Measurements from ENCODE around the gene FMR1NB.

The FMR1NB gene, protein sequence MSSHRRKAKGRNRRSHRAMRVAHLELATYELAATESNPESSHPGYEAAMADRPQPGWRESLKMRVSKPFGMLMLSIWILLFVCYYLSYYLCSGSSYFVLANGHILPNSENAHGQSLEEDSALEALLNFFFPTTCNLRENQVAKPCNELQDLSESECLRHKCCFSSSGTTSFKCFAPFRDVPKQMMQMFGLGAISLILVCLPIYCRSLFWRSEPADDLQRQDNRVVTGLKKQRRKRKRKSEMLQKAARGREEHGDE

DNA sequence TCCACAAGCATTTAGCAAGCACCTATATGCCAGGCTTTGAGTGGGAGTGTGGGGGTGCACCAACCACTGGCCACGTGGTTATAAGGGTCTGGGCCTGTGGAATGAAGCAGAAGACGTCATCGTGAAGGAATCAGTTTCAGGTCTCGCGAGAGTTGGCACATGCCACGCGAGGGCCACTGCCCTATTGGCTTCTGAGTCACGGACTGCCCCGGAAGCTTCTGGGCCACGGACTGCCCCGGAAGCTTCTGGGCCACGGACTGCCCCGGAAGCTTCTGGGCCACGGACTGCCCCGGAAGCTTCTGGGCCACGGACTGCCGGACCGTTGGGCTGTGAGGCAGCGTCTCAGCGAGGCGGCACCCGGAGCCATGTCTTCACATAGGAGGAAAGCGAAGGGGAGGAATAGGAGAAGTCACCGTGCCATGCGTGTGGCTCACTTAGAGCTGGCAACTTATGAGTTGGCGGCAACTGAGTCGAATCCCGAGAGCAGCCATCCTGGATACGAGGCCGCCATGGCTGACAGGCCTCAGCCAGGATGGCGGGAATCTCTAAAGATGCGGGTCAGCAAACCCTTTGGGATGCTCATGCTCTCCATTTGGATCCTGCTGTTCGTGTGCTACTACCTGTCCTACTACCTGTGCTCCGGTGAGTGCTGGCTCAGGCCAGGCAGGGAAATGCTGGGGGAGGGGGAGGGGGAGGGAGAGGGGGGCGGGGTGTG lies at the start of gene FMR1NB:
FMR1NB (plus strand) TSS at position 300 of the 715 bp plus-strand sequence; CDS start at position 366, 66 bp downstream.
- no peak for FAIRE-seq

DNA sequence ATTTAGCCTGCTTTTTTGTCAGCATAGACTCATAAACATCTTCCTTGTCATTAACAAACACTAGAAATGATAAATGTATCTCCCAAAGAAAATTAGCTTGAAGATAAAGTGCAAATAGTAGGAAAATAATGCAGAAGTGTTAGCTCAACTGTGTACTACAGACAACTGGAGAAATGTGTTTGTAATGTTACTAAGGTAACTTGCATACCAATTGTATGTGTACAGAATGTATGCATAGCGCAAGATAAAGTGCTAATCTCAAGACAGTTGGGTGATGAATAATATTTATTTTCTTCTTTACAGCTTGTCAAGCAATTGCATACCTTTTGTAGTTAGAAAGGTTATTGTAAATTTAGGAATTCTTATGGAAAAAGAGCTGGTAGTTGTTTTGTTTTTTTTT lies 47.3 kb upstream of the FMR1NB start:
- FAIRE-seq, result no peak

DNA sequence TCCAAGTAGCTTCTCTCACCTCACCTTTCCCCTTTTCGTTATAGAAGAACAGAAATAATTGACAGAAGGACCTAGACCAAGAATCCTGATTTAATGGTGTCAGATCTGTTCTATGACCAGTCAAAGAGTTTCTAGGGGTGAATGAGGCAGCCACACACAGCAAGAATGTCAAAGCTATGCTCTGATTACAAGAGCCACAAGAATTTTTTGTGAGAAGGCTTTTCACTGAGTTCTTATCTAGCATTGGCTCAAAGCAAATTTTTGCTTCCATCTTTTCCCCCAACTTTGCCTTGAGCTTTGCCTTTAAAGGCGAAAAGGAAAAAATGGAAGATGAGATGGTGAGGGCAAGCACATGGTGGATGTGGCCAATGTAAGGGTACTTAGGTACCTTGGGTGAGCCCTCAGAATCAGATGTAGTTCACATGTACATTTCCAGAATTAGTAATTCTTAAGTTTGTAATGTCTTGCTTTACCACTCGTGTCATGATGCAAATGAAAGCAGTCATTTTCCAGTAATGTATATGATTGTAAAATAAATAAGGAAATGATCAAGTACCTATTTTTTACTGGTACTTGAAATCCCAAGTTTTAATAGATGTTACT lies 45.9 kb upstream of the FMR1NB start:
- FAIRE-seq, result no peak

DNA sequence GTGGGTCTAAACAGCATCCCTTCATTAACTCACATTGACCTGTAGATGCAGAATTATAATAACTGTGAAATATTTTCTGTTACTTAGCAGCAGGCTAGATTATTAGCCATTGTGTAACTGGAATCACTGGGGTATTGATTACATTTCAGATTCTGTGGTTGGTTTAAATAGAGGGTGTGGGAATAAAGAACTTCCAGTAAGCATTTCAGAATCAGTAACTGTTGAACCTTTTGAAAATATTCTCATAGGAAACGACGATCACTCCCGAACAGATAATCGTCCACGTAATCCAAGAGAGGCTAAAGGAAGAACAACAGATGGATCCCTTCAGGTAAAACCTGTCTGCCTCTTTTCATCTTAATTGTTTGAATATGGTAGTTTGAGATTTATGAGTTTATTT lies 35.9 kb upstream of the FMR1NB start:
- no peak for FAIRE-seq

DNA sequence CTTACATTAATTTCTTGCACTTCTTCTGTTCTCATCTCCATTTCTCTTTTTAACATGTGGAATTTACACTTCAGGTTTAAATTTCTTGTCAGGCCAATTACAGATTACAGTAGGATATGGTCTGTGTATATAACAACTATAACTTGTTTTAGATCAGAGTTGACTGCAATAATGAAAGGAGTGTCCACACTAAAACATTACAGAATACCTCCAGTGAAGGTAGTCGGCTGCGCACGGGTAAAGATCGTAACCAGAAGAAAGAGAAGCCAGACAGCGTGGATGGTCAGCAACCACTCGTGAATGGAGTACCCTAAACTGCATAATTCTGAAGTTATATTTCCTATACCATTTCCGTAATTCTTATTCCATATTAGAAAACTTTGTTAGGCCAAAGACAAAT lies 32.6 kb upstream of the FMR1NB start:
- FAIRE-seq, result no peak

DNA sequence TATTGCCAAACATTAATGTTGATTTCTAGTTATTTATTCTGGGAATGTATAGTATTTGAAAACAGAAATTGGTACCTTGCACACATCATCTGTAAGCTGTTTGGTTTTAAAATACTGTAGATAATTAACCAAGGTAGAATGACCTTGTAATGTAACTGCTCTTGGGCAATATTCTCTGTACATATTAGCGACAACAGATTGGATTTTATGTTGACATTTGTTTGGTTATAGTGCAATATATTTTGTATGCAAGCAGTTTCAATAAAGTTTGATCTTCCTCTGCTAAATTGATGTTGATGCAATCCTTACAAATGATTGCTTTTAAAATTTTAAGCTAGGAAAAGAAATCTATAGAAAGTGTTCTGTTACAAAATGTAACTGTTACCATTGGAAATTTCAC lies 30.8 kb upstream of the FMR1NB start:
- no peak for FAIRE-seq

DNA sequence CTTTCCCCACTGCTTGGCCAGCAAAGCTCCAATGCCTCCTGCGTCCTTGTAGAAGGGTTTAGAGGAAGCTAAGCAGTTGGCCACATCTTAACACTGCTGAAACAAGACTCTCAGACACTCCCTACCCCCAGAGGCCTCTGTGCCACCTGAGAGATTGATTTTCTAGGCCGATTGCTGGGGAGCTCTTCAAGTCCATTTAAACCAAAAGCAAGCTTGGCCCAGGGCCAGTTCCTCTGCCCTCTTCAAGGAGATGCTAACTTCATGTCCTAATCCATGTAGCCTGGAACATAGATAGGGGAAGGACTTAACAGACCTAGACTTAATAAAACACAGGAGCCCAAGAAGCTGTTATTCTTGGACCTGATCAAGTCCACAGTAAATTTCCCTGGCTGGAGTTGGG lies 27.2 kb upstream of the FMR1NB start:
- FAIRE-seq, result no peak

DNA sequence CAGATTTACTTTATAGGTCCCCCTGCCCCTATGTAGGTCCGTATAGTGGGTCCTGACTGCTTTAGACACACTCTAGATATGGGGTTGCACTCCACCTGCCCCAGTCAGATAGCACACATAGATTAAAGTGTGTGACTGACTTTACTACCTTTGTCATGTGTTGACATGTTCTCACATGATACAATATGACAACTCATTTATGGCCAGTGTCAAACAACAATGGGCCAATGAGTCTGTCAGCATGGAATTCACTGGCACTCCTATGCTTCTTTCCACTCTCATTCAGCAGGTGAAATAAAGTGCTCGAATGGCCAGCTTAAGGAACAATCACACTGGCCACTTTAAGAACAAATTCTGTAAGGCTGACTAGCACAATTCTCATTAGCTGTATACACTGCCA lies 23.8 kb upstream of the FMR1NB start:
- no peak for FAIRE-seq

DNA sequence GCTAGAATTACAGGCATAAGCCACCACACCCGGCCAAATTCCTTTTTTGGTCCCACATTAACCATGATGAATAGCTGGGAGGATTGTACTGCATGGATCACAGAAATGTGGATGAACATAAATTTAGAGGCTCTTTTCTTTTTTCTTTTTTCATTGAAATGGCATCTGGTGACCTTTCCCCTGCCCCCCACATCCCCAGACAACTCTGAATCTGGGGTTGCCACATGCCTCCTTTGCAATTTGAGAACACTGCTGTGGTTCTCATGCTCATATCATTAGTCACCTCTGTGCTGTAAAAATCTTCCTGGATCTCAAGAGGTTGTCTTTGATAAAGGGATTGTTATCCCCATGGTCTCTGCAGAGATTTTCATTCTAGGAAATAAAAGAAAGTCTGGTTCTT lies 22.8 kb upstream of the FMR1NB start:
- no peak for FAIRE-seq

DNA sequence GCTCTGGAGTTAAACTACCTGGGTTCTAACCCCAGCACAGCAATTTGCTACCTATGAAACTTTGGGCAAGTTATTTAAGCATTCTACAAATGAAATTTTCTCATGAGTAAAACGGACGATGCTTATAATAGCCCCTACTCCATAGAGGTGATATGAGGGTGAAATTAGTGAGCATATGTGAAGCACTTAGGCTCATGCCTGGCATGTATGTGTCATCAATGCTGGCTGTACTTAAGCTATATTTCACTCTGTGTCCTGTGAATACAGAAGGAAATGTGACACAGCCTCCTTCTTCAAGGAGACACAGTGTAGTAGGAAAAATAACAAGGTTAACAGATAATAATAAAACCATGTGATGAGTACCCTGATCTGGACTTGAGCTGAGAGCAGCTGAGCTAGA lies 20.4 kb upstream of the FMR1NB start:
- no peak for FAIRE-seq

DNA sequence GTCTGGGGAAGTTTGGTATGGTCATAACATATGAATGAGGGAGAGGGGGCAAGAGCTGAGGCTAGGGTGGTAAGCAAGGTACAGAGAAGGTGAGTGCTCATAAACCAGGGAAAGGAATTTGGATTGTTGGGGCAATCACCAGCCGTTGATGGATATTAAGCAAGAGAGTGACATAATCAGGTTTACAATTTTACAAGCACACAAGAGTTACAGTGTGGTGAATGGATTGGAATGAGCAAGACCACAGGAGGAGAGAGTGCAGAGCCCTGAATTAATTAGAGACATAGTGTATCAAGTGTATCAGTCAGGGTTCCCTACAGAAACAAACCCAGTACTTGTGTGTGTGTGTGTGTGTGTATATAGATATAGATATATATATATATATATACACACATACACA lies 18.7 kb upstream of the FMR1NB start:
- no peak for FAIRE-seq

DNA sequence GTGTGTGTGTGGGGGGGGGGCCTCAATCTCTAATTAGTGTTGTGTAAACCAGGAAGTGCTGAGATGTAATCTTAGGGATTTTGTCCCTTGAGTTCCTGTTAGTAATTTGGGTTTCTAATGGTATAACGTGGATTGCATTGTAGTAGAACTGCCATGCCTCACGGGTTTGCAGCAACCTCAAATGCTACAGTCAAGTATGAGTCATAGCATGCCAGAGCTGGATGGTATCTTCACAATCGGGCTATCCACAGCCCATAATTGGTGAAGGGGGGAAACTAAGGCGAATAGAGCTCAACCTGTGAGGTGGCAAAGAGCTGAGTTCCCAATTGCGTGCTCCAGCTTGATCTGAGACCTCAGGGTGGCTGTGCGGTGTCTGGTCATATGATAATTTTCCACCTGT lies 2.2 kb upstream of the FMR1NB start:
- FAIRE-seq, result no peak

DNA sequence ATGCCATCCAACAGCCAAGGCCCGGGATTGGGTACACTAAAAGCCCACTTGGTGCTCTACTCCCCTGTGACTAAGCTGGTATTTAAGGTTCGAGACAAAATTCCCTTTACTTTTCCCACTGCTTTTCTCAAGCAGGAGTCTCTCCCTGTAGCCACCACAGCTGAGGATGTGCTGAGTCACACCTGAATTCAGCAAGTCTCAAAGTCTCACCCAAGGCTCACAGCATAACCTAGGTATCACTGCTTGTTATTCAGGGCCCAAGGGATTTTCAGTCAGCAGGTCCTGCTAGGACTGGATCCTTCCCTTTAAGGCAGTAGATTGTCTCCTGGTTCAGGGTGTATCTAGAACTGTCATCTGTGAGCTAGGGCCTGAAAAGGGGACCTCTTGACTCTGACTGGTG lies 39.2 kb downstream of the FMR1NB start:
- no peak for FAIRE-seq

DNA sequence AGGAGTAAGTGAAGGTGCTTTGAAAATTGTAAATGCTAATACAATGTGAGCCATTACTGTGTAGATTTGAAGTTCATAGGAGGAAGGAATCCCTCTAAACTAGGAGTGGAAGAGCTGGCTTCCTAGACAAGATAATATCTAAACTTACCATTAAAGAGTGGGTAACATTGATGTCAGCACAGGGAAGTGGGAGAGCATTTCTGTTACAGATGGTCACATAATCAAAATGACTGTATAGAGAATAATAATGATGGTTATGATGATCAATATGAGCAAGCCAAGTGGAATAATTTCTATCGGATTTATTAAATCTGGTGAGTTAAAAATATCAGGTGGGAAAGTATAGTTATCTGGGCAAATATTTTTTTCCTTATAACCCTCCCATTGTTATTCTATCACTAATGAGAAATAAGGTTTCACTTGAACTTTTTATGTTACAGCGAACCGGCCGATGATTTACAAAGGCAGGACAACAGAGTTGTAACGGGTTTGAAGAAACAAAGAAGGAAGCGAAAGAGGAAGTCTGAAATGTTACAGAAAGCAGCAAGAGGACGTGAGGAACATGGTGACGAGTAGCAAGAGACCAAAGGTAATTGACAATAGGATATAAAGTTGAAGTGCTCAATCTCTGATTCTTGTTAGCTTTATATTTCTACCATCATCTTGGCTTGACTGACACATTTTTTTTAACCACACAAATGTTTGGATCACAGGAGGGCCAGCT lies 43.5 kb downstream of the FMR1NB start:
- FAIRE-seq, result no peak

DNA sequence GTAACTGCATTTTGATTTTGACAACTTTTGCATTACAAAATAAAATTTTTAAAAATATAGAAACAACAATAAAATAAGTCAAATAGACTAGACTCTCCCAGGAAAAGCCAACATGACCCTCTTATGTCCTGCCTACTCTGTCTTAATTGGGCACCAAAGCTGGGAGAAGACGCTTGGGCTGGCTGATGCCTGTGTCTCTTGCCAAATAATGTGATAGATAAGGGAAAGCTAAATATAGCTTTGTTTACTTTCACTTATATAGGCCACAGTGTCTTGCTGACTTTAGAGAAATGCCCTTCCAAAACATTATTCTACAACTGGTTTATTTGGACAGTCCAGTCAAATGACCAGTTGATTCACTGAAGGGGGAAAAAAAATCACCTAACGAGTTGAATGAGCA lies 54.2 kb downstream of the FMR1NB start:
- no peak for FAIRE-seq

DNA sequence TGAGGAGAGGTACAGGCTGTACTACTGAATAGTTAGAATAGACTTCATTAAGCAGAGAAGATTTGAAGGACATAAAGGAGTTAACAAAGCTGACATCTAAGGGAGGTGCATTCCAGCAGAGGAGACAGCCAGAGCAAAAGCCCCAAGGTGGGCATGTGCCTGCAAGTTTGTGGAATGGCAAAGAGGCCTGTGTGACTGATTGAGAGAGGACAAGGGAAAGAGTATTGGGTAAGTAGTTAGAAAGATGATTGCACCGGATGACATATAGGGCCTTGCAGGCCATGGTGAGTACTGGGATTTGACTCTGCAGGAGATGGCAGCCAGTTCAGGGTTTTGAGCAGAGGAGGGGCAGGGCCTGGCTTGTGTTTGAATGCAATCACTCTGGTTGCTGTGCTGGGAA lies 55.9 kb downstream of the FMR1NB start:
- FAIRE-seq, result no peak

DNA sequence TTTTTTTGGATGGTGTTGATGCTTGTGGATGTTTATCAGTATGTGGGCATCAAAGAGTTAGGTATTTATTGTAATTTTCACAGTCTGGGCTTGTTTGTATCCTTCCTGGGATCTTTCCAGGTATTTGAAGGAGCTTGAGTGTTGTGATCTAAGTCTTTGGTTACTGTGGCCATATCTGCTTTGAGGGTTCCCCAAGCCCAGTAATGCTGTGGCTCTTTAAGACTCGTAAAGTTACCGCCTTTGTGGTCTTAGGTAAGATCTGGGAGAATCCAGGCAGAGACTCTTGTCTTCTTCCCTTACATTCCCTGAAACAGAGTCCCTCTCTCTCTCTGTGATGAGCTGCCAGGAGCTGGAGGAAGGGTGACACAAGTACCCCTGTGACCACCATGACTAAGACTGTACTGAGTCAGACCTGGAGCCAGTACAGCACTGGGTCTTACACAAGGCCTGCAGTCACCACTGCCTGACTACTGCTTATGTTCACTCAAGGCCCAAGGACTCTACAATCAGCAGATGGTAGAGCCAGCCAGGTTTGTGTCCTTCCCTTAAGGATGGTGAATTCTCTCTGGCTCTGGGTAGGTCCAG lies 62.2 kb downstream of the FMR1NB start:
- FAIRE-seq, result no peak

DNA sequence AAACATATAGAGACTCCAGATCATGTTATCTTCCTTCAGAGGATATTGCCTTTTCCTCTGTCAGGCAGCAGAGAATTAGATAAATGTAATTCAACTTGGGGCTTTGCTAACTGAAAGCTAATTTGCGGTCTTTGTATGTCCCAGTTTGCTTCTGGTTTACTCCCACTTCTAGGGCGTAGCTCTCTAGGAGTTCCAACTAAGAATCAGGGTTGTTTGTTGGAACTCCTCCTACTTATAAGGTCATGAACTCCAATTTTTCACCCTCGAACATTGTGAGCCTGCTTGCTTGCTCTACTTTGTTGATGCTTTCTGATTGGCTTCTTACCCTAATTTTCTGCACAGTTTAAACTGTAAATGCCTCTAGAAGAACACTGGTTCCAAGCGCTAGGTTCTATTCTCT lies 66.1 kb downstream of the FMR1NB start:
- FAIRE-seq, result no peak

DNA sequence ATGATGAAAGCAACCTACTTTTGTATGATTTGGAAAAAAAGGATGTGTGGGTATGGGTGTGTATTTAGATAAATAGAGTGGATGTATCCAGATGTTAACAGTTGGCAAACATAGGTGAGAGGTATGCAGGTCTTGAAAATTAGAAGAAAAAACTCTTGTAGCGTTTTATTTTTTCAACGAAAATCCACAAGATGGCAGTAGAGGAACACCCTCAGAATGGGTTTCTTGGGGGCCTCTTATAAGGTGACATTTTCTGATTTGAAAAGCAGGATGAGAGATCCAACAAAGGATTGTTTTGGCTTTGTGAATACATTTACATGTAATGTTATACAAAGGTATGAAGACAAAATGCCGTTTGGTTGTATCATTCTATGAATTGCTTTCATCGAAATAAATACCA lies 68.3 kb downstream of the FMR1NB start:
- FAIRE-seq, result peak; percentile 17

DNA sequence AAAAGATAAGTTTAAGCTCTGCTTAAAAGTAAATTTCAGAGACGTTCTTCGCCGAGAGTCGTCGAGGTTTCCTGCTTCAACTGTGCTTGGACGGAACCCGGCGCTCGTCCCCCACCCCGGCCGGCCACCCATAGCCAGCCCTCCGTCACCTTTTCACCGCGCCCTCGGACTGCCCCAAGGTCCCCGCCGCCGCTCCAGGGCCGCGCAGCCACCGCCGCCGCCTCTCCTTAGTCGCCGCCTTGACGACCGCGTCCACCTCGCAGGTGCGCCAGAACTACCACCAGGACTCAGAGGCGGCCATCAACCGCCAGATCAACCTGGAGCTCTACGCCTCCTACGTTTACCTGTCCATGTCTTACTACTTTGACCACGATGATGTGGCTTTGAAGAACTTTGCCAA lies 70.8 kb downstream of the FMR1NB start:
- no peak for FAIRE-seq

DNA sequence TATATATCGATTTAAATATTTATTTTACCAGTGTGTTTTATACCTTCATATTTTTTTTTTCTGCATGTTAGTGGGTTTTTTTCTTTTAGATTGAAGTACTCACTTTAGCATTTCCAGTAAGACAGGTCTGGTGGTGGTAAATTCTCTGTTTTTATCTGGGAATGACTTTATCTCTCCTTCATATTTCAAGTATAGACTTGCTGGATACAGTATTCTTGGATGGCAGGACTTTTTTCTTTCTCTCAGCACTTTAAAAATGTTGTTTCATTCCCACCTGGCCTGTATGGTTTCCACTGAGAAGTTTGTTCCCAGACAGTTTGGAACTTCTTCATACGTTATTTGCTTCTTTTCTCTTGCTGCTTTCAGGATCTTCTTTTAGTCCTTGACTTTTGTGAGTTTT lies 86.1 kb downstream of the FMR1NB start:
- no peak for FAIRE-seq

DNA sequence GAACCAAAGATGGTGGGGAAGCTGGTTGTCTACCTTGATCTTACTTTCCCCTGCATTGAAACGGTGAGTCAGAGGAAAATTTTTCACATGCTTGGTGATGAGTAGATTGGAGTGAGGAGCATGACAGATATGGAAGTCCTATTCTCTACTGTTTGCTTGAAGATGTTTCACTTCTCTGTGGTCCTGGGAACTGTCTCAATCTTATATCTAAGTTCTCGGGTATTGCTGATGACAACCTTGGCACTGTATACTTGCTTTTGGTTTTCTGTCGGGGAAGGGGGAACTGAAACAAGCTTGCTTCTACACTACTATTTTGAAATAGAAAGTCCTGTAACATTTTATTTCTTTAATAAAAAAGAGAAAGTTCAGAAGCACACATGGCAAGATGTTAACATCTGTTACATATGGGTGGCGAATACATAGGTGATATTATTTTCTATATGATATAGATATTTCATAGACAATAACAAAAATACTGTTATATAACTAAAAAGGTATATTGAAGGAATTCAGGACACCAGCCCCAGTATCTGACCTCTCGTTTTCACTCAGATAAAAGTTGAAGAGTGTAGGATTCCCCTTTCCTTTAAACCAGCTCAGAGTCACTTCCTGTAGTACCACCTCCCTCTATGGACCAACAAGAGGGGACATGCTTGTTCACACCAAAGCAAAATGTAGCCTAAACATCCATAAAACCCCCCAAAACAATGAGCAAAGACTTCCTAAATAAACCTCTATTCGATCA lies 88.8 kb downstream of the FMR1NB start:
- no peak for FAIRE-seq

DNA sequence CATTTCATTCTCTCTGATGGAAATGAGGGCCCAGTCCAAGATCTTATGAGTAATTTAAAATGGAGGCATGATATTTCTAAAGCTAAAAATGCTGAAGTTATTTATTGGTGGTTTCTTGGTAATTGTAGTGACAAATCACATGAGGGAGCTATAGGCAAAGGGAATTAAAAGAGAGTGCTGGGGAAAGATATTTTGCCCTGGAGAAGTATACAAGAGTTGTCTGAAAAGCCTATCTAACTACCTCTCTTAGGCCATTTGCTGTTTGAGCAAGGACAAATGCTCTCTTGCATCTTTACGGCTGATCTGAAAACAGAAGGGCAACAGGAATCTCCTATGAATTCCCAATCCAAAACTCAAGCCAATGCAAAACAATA lies 89.4 kb downstream of the FMR1NB start:
- no peak for FAIRE-seq

All from TTC549 (cell line).